Nucleus accumbens (tissue), 56 donors: Measurements from ENCODE around the gene FRYL.
"Not testable (repeated sequence)": the region's sequence is repeated elsewhere in the genome, so short reads cannot be mapped to it uniquely, and the experiment has no call there.

ENCODE experiments used
- DNase-seq, 56 donors: peaks; one replicate each; lab custom pipeline; 2025; lab: John Stamatoyannopoulos, UW

The FRYL gene

DNA sequence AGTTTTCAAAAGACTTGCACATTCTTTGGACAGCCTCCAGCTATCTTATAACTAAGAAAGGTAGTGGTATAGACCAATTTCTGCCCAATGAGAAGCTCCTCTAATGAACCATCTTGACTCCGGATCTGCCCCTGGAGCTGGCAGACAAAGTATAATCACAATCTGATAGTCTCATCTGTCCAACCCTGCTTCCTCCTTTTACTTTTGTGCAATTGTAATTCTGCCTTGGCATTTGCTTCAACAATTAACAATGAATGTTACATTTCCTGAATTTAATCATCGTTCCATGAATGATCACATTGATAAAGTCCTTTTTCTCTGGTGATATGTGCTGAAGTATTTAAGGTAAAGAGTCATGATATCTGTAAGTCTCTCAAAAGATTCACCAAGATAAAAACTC lies 27.8 kb downstream of the FRYL start:
- no peak for DNase-seq

DNA sequence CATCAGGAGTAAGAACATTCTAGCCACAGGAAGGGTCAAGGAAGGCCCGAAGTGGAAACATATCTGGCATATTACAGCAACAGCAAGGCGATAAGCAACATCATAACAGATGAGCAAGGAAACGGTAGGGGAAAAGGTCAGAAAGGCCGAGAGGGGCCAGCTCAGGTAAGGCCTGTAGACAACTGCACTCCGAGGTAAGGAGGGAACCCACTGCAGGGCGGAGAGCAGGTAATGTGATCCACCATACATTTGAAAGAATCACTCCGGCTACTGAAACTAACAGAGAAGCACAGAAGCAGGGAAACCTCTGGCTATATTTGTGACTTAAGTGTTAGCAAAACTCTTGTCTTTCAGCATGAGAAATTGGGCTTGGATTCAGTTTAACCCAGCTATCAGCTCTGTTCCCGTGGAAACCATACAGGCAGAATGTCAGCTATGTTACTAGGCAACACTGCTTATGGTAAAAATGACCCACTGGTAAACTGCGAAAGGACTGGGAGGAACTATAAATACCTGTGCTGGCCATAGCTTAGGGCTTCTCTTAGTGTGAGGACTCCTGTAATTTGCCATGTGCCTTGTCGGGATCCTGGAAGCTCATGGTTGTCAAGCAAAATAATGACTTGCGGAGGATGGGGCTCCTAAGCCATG lies 31.0 kb downstream of the FRYL start:
- DNase-seq: no peak

DNA sequence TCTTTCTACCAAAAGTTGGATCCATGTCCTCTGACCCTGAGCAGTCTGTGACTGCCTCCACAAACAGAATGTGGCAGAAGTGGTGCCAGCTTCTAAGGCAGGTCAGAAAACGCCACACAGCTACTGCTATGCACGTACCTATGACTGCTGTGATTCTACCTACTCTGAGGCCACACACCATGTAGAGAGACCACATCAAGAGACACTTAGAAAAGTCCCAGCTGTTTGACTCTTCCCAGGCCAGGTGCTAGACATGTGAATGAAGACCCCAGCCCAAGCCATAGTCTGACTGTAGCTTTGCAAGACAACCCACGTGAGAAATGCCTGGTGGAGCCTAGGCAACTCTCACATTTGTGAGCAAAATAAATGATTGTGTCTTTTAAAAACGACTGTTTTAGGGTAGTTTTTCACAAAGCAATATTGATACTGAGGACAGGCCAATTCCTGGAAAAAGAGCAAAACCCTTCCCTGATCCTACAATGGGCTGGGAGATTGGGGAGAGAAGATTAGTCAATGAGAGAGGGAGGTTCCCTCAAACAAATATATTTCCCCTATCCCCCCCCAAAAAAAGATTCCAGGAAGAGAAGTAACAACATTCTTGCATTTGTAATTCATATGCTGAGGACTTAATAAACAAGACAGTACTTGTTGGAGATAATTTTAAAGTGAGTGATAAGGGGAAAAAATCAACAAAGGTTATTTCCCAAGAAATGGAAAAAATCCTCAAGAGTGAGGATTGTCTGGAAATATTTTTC lies 33.3 kb downstream of the FRYL start:
- no peak for DNase-seq

DNA sequence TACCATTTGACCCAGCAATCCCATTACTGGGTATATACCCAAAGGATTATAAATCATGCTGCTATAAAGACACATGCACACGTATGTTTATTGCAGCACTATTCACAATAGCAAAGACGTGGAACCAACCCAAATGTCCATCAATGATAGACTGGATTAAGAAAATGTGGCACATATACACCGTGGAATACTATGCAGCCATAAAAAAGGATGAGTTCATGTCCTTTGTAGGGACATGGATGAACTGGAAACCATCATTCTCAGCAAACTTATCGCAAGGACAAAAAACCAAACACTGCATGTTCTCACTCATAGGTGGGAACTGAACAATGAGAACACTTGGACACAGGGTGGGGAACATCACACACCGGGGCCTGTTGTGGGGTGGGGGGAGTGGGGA lies 34.9 kb downstream of the FRYL start:
- not testable (repeated sequence) for DNase-seq

DNA sequence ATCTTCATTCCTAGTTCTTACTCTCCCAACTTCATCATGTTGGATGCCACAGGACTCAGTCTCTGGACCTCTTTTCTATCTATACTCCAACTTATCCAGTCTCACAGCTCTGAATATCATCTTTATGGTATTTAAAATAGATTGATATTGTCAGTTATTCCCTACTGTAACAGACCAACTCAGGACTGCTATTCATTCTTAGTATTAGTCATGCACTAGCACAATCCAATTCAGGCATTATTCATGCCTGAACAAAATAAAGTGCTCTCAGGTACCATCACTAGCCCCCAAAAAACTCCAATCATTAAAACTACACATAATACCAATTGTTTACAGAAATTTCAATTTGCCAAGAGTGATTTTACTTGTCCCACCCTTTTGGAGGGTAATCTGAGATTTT lies 37.7 kb downstream of the FRYL start:
- DNase-seq: no peak

DNA sequence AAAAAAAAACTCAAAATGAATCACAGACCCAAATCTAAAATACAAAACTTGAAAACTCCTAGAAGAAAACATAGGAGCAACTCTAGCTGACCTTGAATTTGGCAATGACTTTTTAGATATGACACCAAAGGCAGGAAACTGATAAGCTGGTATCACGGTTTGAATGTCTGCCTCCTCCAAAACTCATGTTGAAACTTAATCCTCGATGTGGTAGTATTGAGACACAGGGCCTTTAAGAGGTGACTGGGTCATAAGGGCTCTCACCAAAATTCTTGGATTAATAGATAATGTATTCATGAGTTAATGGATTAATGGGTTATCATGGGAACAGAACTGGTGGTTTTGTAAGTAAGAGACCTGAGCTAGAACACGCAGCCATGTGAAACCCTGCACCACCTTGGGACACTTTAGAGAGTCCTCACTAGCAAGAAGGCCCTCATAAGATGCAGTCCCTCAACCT lies 40.5 kb downstream of the FRYL start:
- DNase-seq: no peak

DNA sequence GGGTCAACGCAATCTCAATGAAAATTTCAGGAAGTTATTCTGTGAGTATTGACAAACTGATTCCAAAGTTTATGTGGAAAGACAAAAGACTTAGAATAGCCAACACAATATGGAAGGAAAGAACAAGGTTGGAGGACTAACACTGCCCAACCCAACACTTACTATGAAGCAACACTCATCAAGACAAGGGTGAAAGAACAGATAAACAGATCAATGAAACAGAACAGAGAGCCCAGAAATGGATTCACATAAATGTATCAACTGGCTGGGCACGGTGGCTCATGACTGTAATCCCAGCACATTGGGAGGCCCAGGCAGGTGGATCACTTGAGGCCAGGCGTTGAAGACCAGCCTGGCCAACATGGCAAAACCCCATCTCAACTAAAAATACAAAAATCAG lies 41.2 kb downstream of the FRYL start:
- DNase-seq: no peak

DNA sequence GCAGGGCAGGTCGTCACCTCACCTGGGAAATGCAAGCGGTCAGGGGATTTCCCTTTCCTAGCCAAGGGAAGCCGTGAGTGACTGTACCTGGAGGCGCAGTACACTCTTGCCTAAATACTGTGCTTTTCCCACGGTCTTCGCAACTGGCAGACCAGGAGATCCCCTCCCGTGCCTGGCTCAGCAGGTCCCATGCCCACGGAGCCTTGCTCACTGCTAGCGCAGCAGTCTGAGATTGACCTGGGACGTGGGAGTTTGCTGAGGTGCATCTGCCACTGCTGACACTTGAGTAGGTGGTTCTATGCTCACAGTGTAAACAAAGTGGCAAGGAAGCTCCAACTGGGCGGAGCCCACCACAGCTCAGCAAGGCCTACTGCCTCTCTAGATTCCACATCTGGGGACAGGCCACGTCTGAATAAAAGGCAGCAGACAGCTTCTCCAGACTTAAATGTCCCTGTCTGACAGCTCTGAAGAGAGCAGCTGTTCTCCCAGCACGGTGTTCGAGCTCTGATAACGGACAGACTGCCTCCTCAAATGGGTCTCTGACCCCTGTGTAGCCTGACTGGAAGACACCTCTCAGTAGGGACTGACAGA lies 51.1 kb downstream of the FRYL start:
- DNase-seq: peak in 8 of 56 donors; percentile 2 to 33 (median 15)

DNA sequence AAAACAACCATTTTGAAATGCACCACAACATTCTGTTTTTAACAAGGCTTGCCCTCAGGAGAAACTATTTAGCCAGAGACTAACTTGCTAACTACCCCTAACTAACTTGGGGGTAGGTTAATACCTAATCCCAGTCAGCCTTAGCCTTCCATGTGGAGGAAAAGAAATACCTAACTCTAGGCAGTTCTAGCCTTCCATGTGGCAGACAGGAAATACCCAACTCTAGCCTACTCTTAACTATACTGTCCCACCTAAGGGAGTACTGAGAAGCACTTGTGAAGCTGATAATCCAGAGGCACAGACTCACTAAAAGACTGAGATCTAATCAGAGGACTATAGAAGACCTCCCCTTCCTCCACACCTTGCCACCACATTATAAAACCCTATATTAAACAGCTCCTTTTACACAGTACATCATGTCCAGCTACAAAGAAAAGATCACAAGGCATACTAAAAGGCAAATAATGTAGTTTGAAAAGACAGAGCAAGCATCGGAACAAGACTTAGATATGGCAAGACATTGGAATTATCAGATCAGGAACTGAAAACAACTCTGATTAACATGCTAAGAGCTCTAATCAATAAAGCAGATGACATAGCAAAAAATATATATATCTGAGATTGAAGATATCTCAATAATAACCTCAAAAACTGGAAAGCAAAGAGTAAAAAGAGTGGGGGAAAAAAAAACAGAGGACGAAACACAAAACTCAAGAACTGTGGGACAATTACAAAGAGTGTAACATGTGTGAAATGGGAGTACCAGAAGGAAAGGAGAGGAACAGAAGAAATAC lies 52.2 kb downstream of the FRYL start:
- DNase-seq: no peak

DNA sequence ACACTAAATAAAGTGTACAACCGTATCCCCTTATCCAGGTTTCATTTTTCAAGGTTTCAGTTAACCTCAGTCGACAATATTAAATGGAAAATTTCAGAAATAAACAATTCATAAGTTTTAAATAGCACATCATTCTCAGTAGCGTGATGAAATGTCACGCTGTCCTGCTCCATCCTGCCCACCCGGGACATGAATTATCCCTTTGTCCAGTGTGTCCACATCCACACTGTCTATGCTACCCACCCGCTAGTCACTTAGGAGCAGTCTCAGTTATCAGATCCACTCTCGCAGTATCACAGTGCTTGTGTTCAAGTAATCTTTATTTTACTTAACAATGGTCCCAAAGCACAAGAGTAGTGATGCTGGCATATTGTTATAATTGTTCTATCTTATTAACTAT lies 54.7 kb downstream of the FRYL start:
- peak in 27 of 56 donors; percentile 3 to 68 (median 23) for DNase-seq

DNA sequence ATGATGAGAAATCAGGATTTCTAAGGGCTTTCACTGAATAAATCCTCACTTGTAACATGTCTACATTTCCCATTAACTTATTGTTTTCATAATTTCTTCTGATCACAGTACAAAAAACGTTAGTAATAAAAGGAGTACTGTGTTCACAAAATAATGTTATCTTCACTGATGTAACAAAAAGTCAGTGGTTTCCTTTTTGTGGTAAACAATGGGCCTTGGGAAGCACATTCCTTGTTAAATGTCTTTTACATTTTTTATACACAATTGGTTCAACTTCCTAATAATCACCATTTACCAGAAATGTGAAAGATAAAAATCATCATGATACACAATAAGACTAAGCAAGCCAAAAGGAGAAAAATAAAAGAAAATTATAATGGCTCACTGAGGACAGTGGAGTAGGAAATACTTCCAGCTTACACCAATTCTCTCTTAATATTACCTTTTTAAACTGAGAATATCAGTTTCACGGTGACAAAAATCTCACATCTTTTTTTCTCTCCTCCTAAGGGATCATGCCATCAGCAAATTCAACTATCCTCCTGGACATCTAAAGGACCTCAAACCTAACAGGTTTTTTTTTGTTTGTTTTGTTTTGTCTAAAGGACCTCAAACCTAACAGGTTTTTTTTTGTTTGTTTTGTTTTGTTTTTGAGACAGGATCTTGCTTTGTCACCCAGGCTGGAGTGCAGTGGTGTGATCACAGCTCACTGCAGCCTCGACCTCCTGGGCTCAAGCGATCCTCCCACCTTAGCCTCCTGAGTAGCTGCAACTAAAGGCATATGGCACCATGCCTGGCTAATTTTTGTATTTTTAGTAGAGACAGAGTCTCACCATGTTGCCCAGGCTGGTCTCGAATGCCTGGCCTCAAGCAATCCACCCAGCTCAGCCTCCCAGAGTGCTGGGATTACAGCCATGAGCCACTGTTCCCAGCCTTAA lies 57.3 kb downstream of the FRYL start:
- DNase-seq: no peak

DNA sequence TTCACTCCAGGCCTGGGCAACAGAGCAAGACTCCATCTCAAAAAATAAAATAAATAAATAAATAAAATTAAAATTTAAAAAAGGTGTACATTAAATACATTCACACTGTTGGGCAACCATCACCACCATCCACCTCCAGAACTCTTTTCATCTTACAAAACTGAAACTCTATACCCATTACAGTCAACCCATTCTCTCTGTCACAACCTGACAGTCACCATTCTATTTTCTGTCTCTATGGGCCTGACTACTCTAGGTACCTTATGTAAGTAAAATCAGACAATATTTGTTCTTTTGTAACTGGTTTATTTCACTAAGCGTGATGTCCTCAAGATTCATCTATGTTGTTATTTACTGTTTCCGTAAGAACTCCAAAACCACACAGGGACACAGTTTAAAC lies 59.6 kb downstream of the FRYL start:
- no peak for DNase-seq

DNA sequence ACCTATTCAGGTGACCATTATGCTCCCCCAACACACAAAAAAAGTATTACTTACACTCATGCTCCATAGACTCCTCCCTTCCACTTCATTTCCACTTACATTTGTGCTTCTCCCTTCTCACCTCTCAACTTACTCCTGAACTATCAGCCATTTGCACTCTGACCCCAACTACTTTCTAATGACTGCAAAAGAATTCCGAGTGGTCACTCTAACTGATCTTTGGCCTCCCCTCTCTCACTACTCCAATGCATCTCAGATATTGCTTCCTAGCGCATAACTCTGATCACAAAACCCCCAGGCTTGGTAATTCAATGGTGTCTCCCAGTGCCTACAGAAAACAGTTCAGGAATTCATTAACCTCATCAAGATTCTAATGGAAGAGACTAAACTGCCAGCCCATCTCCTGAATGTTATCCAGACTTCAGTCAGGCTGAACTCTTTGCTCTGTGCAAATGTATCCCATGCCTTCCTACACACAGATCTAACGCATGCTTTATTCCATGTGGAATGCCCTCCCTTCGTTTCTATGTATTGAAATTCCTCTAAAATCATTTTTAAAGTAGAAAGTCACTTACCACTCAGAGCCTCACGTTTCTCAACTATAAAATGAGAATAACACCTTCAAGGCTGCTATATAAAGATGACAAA lies 61.1 kb downstream of the FRYL start:
- DNase-seq: no peak

DNA sequence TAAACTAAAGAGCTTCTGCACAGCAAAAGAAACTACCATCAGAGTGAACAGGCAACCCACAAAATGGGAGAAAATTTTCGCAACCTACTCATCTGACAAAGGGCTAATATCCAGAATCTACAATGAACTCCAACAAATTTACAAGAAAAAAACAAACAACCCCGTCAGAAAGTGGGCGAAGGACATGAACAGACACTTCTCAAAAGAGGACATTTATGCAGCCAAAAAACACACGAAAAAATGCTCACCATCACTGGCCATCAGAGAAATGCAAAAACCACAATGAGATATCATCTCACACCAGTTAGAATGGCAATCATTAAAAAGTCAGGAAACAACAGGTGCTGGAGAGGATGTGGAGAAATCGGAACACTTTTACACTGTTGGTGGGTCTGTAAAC lies 63.8 kb downstream of the FRYL start:
- DNase-seq: not testable (repeated sequence)

DNA sequence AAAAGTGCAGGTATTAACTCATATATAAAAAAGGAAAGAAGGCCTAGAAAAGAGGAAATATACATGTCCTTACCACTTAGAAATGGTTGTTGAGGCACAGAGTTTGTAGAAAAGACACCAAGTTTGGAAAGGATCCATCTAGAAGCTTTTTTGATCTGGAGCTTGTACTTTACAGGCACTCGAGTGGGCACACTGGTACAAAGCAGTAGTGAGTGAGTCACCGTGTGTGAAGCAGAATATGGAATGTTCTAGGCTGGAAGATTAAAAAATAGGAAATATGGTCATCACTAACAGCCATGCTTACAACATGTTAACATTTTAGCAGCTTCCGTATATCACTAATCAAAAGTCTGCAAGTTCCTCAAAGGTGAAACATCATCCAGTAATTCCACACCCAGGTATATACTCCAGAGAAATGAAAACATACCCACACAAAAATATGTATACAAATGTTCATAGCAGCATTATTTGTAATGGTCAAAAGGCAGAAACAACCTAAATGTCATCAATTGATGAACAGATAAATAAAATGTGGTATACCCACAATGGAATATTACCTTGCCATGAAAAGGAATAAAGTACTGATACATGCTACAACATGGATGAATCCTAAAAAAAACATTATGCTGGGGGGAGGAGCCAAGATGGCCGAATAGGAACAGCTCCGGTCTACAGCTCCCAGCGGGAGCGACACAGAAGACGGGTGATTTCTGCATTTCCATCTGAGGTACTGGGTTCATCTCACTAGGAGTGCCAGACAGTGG lies 69.5 kb downstream of the FRYL start:
- DNase-seq: peak in 1 of 56 donors; percentile 1

DNA sequence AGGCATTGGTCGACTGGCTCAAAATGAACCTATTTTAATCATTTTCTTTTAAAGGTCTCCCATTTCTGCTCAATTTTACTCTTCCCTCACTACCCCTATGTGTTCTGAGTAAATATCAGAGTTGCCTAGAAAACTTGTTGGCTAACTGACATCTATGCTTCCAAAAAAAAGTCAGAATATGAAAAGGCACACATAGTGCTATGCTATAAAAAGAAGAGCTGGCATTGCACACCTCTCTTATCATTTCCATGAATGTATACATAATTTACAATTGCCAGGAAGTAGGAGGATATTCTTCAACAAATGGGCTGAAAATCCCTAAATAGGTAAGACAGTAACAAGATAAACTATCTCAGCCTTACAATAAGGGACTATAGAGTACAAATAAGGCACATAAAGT lies 70.2 kb downstream of the FRYL start:
- DNase-seq: no peak

DNA sequence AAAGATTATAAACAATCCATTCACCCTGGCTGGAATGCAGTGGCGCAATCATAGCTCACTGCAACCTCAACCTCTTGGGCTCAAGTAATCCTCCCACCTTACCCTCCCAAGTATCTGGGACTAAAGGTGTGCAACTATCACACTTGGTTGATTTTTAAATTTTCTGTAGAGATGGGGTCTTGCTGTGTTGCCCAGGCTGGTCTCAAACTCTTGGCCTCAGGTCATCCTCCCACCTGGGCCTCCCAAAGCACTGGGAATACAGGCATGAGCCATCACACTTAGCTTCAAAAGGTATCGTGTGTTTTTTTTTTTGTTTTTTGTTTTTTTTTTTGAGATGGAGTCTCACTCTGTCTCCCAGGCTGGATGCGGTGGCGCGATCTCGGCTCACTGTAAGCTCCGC lies 71.5 kb downstream of the FRYL start:
- DNase-seq: no peak

DNA sequence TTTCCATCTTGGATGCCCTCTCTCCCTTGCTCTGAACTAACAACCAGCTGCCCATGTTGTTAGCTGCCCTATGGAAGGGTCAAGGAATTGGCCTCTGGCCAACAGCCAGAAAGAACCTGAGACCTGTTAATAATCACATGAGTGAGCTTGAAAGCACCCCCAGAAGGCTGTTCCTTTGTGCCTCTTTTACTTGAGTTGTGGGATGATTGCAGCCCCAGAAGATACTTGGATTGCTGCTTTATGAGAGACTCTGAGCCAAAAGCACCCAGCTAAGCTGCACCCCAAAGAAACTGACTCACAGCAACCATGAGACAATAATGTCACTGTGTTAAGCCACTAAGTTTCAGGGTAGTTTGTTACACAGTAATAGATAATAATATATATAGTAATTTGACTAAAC lies 73.3 kb downstream of the FRYL start:
- no peak for DNase-seq

DNA sequence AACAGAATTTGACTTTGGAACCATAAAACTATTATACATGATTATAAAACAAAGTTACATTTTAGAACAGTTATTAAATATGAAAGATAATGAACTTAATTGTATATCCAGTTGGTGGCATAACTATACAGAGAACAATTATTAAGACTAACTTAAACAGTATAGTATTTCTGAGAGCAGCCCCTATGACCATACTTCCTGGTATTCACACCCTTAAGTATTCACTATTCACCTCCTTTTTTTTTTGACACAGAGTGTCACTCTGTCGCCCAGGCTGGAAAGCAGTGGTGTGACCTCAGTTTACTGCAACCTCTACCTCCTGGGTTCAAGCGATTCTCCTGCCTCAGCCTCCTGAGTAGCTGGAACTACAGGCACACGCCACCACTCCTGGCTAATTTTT lies 74.5 kb downstream of the FRYL start:
- DNase-seq: no peak
